ENCODE measurements around the gene PRSS16. TPM values are rescaled to one million over a fixed set of nuclear protein-coding genes. Genes with fewer than 3 reads are reported as not detected.

The PRSS16 gene
- total and polyA plus RNA-seq, 2 donors (not counting 3 experiments of a cell fraction or from before 2014, with no cell fraction given) = not detected

- POLR2A ChIA-PET = no interaction called here
- Histone ChIP-seq H3K9ac (replicated peaks; ENCODE audit: extremely low read depth, insufficient read depth, low read length) (no peak overlapping the region), H3K79me2 (ENCODE audit: control insufficient read depth, insufficient read depth, low read length) (no peaks in the 10 kb centered on the region), H4K20me1 (replicated peaks; ENCODE audit: control insufficient read depth, extremely low read depth, insufficient read depth, low read length) (no peaks in the 10 kb centered on the region), H3K4me1 (ENCODE audit: control insufficient read depth, extremely low read depth, insufficient read depth, low read length) (no peaks in the 10 kb centered on the region), H3K4me2 (ENCODE audit: insufficient read depth, low read length) (no peak overlapping the region), H3K9me1 (replicated peaks; ENCODE audit: control insufficient read depth, extremely low read depth, insufficient read depth, low read length) (no peaks in the 10 kb centered on the region), H3K9me3 (replicated peaks; ENCODE audit: control insufficient read depth, insufficient read depth, low read length) (no peaks in the 10 kb centered on the region), H3K27ac (ENCODE audit: insufficient read depth, low read depth, low read length) (no peak overlapping the region), H3K4me3 (replicated peaks in 1 of 3; ENCODE audit: insufficient read depth in 1 of 3, low read depth in 1 of 3, low read length in 3 of 3) (no peak overlapping the region), H3K36me3 (ENCODE audit: control insufficient read depth in 2 of 2, extremely low read depth in 1 of 2, insufficient read depth in 2 of 2, low read length in 2 of 2) (no peaks in the 10 kb centered on the region), H3K27me3 (ENCODE audit: control insufficient read depth in 2 of 2, insufficient read depth in 2 of 2, low read length in 2 of 2) (peaks cover 0 to 5% of the 10 kb centered on the region in 2 experiments), H2AFZ (ENCODE audit: low read depth, low read length) (no peak overlapping the region)
- FAIRE-seq = no peak
- CTCF ChIA-PET = interaction anchor here (1.1 to 1.3 kb wide), 2 partner anchors 9 to 177 kb away, joined by 3 to 5 read pairs; no protein-coding TSS in a partner anchor
- DNase-seq (ENCODE audit: low read depth, low spot score) = no peak
- intact Hi-C loops (cut with micrococcal nuclease) (no loop called here), dilution Hi-C loops (cut with MboI; ENCODE audit: extremely low pct_ligation_motif_present, low sequenced_read_pairs) (no loop called here)
- no TSS peak for BruUV-seq (replicated peaks)
- TF ChIP-seq JUN (IDR thresholded peaks at IDR 0.05; ENCODE audit: borderline replicate concordance, insufficient read depth, insufficient read length, low read depth) = no peak
Measured at GRCh38 chr6:27303613-27304272, 56.2 kb downstream of the PRSS16 start.

Other genes starting within 250 kb of the PRSS16 start
- gene POM121L2, start 64.6 kb downstream of the PRSS16 start, total RNA-seq = not detected in 2 replicates
- not detected in 2 replicates for gene POM121L2, start 64.6 kb downstream of the PRSS16 start, polyA plus RNA-seq
- 0.37 and 0.42 TPM in 2 replicates for gene ZNF391, start 141.1 kb downstream of the PRSS16 start, total RNA-seq
- 0.13 and 0.17 TPM in 2 replicates for gene ZNF391, start 141.1 kb downstream of the PRSS16 start, polyA plus RNA-seq
- gene ZNF184, start 225.4 kb downstream of the PRSS16 start, total RNA-seq = 5.4 and 6.5 TPM in 2 replicates
- gene ZNF184, start 225.4 kb downstream of the PRSS16 start, polyA plus RNA-seq = 1.4 and 1.6 TPM in 2 replicates

All from endothelial cell of umbilical vein (primary cell).